ENCODE results near the gene PSPN.

PSPN gene

DNA sequence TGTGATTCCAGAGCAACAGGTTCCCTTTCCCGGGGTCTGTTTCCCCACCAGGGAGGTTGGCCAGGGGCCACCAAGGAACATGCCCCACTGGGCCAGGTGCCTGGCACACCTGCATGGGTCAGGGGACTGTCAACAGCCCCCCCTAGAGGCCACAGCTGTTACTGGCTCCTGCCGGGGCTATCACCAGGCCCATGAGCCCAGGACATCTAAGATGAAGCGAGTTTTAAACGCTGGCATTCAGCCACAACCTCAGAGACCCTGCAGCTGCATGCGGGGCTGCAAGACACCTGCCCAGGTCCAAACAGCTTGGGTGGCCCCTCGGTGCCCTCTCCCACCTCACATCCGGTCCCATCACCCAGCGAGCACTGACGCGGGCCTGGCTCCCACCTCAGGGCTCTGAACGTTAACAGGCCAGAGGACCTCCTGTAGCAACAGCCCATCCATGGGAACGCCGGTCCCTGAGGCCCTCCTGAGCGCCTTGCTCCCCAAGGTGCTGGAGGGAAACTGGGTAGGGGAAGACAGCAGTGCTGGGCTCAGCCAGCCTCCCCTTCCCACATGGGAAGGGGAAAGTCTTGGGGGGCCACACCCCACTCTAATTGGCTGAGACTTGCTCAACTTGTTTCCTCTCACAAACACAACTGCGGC is 36.8 kb upstream of the PSPN start:
- H3K27ac ChIP-seq (ENCODE audit: extremely low read depth, low read depth, low read length) = no peak overlapping the region
- CTCF ChIA-PET = interaction anchor here (1.0 kb wide), 1 partner anchor 20 kb away, joined by 5 read pairs; the partner anchor contains the start of gene GTF2F1
- H3K9me3 ChIP-seq (ENCODE audit: control insufficient read depth, insufficient read depth, low read depth, low read length) = no peaks in the 10 kb centered on the region
- H3K4me3 ChIP-seq (ENCODE audit: low read depth, low read length) = no peak overlapping the region
- POLR2A ChIA-PET = no interaction called here
- peaks cover 3 to 40% of the 10 kb centered on the region in 2 experiments; a peak in 2 of 3 replicates for H3K36me3 ChIP-seq (ENCODE audit: control insufficient read depth in 2 of 2, insufficient read depth in 1 of 2, low read length in 2 of 2)
- H3K4me1 ChIP-seq (ENCODE audit: control insufficient read depth, insufficient read depth, low read length) = no peaks in the 10 kb centered on the region
- TF ChIP-seq ZNF544 (tag by site-specific recombination; IDR thresholded peaks at IDR 0.05) = no peak
- no peak for TF ChIP-seq ZNF37A (tag by site-specific recombination; IDR thresholded peaks at IDR 0.05)
- TF ChIP-seq, protein P1, sequence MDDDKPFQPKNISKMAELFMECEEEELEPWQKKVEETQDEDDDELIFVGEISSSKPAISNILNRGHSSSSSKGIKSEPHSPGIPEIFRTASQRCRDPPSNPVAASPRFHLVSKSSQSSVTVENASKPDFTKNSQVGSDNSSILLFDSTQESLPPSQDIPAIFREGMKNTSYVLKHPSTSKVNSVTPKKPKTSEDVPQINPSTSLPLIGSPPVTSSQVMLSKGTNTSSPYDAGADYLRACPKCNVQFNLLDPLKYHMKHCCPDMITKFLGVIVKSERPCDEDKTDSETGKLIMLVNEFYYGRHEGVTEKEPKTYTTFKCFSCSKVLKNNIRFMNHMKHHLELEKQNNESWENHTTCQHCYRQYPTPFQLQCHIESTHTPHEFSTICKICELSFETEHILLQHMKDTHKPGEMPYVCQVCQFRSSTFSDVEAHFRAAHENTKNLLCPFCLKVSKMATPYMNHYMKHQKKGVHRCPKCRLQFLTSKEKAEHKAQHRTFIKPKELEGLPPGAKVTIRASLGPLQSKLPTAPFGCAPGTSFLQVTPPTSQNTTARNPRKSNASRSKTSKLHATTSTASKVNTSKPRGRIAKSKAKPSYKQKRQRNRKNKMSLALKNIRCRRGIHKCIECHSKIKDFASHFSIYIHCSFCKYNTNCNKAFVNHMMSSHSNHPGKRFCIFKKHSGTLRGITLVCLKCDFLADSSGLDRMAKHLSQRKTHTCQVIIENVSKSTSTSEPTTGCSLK (tag by site-specific recombination; IDR thresholded peaks at IDR 0.05) = no peak
- TF ChIP-seq ZNF2 (tag by site-specific recombination; IDR thresholded peaks at IDR 0.05) = peak; percentile 93
- no peak for TF ChIP-seq ZNF391 (tag by site-specific recombination; IDR thresholded peaks at IDR 0.05; ENCODE audit: borderline replicate concordance, low read depth)
- no peak for TF ChIP-seq YY2 (tag by site-specific recombination; IDR thresholded peaks at IDR 0.05)
- no peak for TF ChIP-seq MEIS1 (CRISPR knock-in tag; IDR thresholded peaks at IDR 0.05; ENCODE audit: borderline replicate concordance)
- TF ChIP-seq ZNF324 (tag by site-specific recombination; IDR thresholded peaks at IDR 0.05) = no peak
- TF ChIP-seq ZSCAN16 (tag by site-specific recombination; IDR thresholded peaks at IDR 0.05) = no peak
- TF ChIP-seq, protein P2, sequence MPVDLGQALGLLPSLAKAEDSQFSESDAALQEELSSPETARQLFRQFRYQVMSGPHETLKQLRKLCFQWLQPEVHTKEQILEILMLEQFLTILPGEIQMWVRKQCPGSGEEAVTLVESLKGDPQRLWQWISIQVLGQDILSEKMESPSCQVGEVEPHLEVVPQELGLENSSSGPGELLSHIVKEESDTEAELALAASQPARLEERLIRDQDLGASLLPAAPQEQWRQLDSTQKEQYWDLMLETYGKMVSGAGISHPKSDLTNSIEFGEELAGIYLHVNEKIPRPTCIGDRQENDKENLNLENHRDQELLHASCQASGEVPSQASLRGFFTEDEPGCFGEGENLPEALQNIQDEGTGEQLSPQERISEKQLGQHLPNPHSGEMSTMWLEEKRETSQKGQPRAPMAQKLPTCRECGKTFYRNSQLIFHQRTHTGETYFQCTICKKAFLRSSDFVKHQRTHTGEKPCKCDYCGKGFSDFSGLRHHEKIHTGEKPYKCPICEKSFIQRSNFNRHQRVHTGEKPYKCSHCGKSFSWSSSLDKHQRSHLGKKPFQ (tag by site-specific recombination; IDR thresholded peaks at IDR 0.05) = no peak
- TF ChIP-seq, protein P3, sequence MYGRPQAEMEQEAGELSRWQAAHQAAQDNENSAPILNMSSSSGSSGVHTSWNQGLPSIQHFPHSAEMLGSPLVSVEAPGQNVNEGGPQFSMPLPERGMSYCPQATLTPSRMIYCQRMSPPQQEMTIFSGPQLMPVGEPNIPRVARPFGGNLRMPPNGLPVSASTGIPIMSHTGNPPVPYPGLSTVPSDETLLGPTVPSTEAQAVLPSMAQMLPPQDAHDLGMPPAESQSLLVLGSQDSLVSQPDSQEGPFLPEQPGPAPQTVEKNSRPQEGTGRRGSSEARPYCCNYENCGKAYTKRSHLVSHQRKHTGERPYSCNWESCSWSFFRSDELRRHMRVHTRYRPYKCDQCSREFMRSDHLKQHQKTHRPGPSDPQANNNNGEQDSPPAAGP (tag by site-specific recombination; IDR thresholded peaks at IDR 0.05) = no peak
- no peak for TF ChIP-seq SP2 (tag by site-specific recombination; IDR thresholded peaks at IDR 0.05)
- TF ChIP-seq, protein P4, sequence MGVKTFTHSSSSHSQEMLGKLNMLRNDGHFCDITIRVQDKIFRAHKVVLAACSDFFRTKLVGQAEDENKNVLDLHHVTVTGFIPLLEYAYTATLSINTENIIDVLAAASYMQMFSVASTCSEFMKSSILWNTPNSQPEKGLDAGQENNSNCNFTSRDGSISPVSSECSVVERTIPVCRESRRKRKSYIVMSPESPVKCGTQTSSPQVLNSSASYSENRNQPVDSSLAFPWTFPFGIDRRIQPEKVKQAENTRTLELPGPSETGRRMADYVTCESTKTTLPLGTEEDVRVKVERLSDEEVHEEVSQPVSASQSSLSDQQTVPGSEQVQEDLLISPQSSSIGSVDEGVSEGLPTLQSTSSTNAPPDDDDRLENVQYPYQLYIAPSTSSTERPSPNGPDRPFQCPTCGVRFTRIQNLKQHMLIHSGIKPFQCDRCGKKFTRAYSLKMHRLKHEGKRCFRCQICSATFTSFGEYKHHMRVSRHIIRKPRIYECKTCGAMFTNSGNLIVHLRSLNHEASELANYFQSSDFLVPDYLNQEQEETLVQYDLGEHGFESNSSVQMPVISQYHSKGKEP (tag by site-specific recombination; IDR thresholded peaks at IDR 0.05) = peak; percentile 42; the same call in 1 of the 2 replicates
- no peak for TF ChIP-seq ZNF138 (tag by site-specific recombination; IDR thresholded peaks at IDR 0.05; ENCODE audit: borderline replicate concordance)
- peak; percentile 59; the same call in 1 of the 2 replicates for TF ChIP-seq ZEB2 (tag by site-specific recombination; IDR thresholded peaks at IDR 0.05)
- TF ChIP-seq, protein P5, sequence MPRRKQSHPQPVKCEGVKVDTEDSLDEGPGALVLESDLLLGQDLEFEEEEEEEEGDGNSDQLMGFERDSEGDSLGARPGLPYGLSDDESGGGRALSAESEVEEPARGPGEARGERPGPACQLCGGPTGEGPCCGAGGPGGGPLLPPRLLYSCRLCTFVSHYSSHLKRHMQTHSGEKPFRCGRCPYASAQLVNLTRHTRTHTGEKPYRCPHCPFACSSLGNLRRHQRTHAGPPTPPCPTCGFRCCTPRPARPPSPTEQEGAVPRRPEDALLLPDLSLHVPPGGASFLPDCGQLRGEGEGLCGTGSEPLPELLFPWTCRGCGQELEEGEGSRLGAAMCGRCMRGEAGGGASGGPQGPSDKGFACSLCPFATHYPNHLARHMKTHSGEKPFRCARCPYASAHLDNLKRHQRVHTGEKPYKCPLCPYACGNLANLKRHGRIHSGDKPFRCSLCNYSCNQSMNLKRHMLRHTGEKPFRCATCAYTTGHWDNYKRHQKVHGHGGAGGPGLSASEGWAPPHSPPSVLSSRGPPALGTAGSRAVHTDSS (tag by site-specific recombination; IDR thresholded peaks at IDR 0.05) = no peak
- TF ChIP-seq ZBTB7A (tag by site-specific recombination; IDR thresholded peaks at IDR 0.05; ENCODE audit: low read depth) = no peak
- no peak for TF ChIP-seq ZNF549 (tag by site-specific recombination; IDR thresholded peaks at IDR 0.05)
- TF ChIP-seq, protein P6, sequence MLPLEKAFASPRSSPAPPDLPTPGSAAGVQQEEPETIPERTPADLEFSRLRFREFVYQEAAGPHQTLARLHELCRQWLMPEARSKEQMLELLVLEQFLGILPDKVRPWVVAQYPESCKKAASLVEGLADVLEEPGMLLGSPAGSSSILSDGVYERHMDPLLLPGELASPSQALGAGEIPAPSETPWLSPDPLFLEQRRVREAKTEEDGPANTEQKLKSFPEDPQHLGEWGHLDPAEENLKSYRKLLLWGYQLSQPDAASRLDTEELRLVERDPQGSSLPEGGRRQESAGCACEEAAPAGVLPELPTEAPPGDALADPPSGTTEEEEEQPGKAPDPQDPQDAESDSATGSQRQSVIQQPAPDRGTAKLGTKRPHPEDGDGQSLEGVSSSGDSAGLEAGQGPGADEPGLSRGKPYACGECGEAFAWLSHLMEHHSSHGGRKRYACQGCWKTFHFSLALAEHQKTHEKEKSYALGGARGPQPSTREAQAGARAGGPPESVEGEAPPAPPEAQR (tag by site-specific recombination; IDR thresholded peaks at IDR 0.05) = no peak
- TF ChIP-seq SCRT1 (tag by site-specific recombination; IDR thresholded peaks at IDR 0.05; ENCODE audit: borderline replicate concordance) = peak; percentile 49; the same call in 1 of the 2 replicates
- no peak for TF ChIP-seq ZNF785 (tag by site-specific recombination; IDR thresholded peaks at IDR 0.05)
- TF ChIP-seq, protein P7, sequence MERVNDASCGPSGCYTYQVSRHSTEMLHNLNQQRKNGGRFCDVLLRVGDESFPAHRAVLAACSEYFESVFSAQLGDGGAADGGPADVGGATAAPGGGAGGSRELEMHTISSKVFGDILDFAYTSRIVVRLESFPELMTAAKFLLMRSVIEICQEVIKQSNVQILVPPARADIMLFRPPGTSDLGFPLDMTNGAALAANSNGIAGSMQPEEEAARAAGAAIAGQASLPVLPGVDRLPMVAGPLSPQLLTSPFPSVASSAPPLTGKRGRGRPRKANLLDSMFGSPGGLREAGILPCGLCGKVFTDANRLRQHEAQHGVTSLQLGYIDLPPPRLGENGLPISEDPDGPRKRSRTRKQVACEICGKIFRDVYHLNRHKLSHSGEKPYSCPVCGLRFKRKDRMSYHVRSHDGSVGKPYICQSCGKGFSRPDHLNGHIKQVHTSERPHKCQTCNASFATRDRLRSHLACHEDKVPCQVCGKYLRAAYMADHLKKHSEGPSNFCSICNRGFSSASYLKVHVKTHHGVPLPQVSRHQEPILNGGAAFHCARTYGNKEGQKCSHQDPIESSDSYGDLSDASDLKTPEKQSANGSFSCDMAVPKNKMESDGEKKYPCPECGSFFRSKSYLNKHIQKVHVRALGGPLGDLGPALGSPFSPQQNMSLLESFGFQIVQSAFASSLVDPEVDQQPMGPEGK (tag by site-specific recombination; IDR thresholded peaks at IDR 0.05) = peak; percentile 41; the same call in 1 of the 2 replicates
- no peak for TF ChIP-seq ZFP69B (tag by site-specific recombination; IDR thresholded peaks at IDR 0.05)
- TF ChIP-seq ZNF792 (tag by site-specific recombination; IDR thresholded peaks at IDR 0.05) = no peak
- TF ChIP-seq ZBTB17 (tag by site-specific recombination; IDR thresholded peaks at IDR 0.05) = no peak
- TF ChIP-seq ZNF529 (tag by site-specific recombination; IDR thresholded peaks at IDR 0.05; ENCODE audit: insufficient replicate concordance) = no peak

Measured in HEK293 (cell line).